Breast epithelium (tissue), 4 donors: ENCODE measurements around the gene SBK2. TPM values are rescaled to one million over a fixed set of nuclear protein-coding genes. Genes with fewer than 3 reads are reported as not detected.

Experiments used
- DNase-seq, 2 donors: peaks; one replicate each; pipeline ENCODE4 v3.0.0-alpha.2; 2019; ENCODE audit warnings: low spot score in 2 of 2
- H3K27ac ChIP-seq, 2 donors: fragments of 200-600 bp; sonication (generic) in 1 of 2; one replicate each; pipeline ENCODE4 v1.5.1; 2016 to 2019; ENCODE audit warnings: mild to moderate bottlenecking in 1 of 2
- H3K27me3 ChIP-seq, 2 donors: fragments of 200-600 bp; sonication (generic) in 1 of 2; one replicate each; pipeline versions ENCODE4 v1.5.1 to v1.6.0; 2017 to 2019; ENCODE audit warnings: control low read depth in 1 of 2, mild to moderate bottlenecking in 1 of 2
- H3K36me3 ChIP-seq: fragments of 200-600 bp; one replicate; pipeline ENCODE4 v1.5.1; 2019
- H3K4me1 ChIP-seq, 2 donors: fragments of 200-600 bp; sonication (generic); one replicate each; pipeline ENCODE4 v1.5.1; 2016 to 2019; ENCODE audit warnings: control low read depth in 1 of 2
- H3K4me3 ChIP-seq, 3 donors: fragments of 200-600 bp; sonication (generic); 1 replicate in 2 of 3; 2 replicates in 1 of 3; pipeline ENCODE4 v1.5.1; 2016 to 2019; ENCODE audit warnings: mild to moderate bottlenecking in 3 of 3, moderate library complexity in 2 of 3
- H3K9me3 ChIP-seq, 2 donors: fragments of 200-600 bp; sonication (generic) in 1 of 2; one replicate each; pipeline ENCODE4 v1.5.1; 2016 to 2019; ENCODE audit warnings: control low read depth in 1 of 2
- CTCF ChIP-seq, 3 donors: fragments of 450-650 bp; IDR thresholded peaks; one replicate each; pipeline ENCODE4 v1.5.1; 2016 to 2017; ENCODE audit warnings: antibody characterized with exemption in 3 of 3, mild to moderate bottlenecking in 3 of 3, moderate library complexity in 3 of 3
- POLR2A ChIP-seq: fragments of 450-650 bp; IDR thresholded peaks from one replicate; pipeline ENCODE4 v1.6.1; 2016; ENCODE audit warnings: antibody characterized with exemption, mild to moderate bottlenecking, moderate library complexity
- POLR2AphosphoS5 ChIP-seq, 3 donors: sonication (generic); formaldehyde crosslinking; IDR thresholded peaks; one replicate each; pipeline ENCODE4 v1.6.1; 2017; ENCODE audit warnings: antibody characterized with exemption in 3 of 3
- intact Hi-C: fragments of 100-400 bp; cut with DNase I; formaldehyde crosslinking; loops from one replicate; pipeline ENCODE4 v1.15.1; 2023; ENCODE audit warnings: low total_unique reads
- total RNA-seq, 3 donors: library from RNA; depleted of rRNA; stranded (reverse); fragments of >200 nt; gene quantifications; one replicate each; pipeline ENCODE4 v1.1.0, GENCODE V29; 2016

Gene SBK2
- total RNA-seq, 3 donors from 2014 or later = not detected

- Histone ChIP-seq H3K27ac (peak overlapping the region; percentile 92 to 96), H3K36me3 (no peaks in the 10 kb centered on the region), H3K27me3 (no peaks in the 10 kb centered on the region), H3K4me1 (peaks cover 22 to 23% of the 10 kb centered on the region in 2 donors), H3K4me3 (peak overlapping the region; percentile 51 to 76 (median 64)), H3K9me3 (no peaks in the 10 kb centered on the region)
- TF ChIP-seq CTCF (IDR thresholded peaks at IDR 0.05) = no peak
- TF ChIP-seq POLR2A = no peak
- no peak for TF ChIP-seq POLR2AphosphoS5 (IDR thresholded peaks at IDR 0.05)
- no peak for DNase-seq
- intact Hi-C loops = no loop called here
Measured at GRCh38 chr19:55485439-55486011, 51.4 kb downstream of the SBK2 start.

GRCh38 chr19:55484593-55485438, 52.1 kb downstream of the SBK2 start, which contains the start of gene NAT14:
NAT14 (plus strand) TSS chr19:55485188; CDS start chr19:55485709, 521 bp downstream.
- no peak for TF ChIP-seq CTCF (IDR thresholded peaks at IDR 0.05)
- no peak for TF ChIP-seq POLR2A
- peak in 2 of 3 donors; percentile 20 to 50 for TF ChIP-seq POLR2AphosphoS5 (IDR thresholded peaks at IDR 0.05)
- H3K36me3 ChIP-seq = no peaks in the 10 kb centered on the region
- peaks cover 22 to 23% of the 10 kb centered on the region in 2 donors for H3K4me1 ChIP-seq
- no peaks in the 10 kb centered on the region for H3K27me3 ChIP-seq
- no peak for DNase-seq
- peak within 1 kb of the TSS; percentile 92 to 96 for H3K27ac ChIP-seq
- H3K4me3 ChIP-seq = peak within 1 kb of the TSS; percentile 51 to 76 (median 64)
- intact Hi-C loops = no loop called here
- no peaks in the 10 kb centered on the region for H3K9me3 ChIP-seq

- no peak for DNase-seq
- H3K27ac ChIP-seq = peak overlapping the region; percentile 92 to 96
- peak overlapping the region; percentile 51 to 76 (median 64) for H3K4me3 ChIP-seq
- TF ChIP-seq POLR2A (no peak), POLR2AphosphoS5 (IDR thresholded peaks at IDR 0.05) (no peak), CTCF (IDR thresholded peaks at IDR 0.05) (no peak)
- intact Hi-C loops = no loop called here
- no peaks in the 10 kb centered on the region for H3K9me3 ChIP-seq
- H3K27me3 ChIP-seq = no peaks in the 10 kb centered on the region
- H3K4me1 ChIP-seq = peaks cover 22 to 23% of the 10 kb centered on the region in 2 donors
- no peaks in the 10 kb centered on the region for H3K36me3 ChIP-seq
Measured at GRCh38 chr19:55483706-55484592, 53.0 kb downstream of the SBK2 start.

- no peak overlapping the region for H3K4me3 ChIP-seq
- intact Hi-C loops = no loop called here
- DNase-seq = no peak
- H3K36me3 ChIP-seq = no peaks in the 10 kb centered on the region
- H3K4me1 ChIP-seq = peaks cover 22 to 23% of the 10 kb centered on the region in 2 donors
- TF ChIP-seq POLR2A = no peak
- TF ChIP-seq CTCF (IDR thresholded peaks at IDR 0.05) = no peak
- no peak for TF ChIP-seq POLR2AphosphoS5 (IDR thresholded peaks at IDR 0.05)
- H3K27ac ChIP-seq = no peak overlapping the region
- no peaks in the 10 kb centered on the region for H3K9me3 ChIP-seq
- H3K27me3 ChIP-seq = no peaks in the 10 kb centered on the region
Measured at GRCh38 chr19:55482967-55483705, 53.8 kb downstream of the SBK2 start.
